Measurements from ENCODE around the gene AKT3. TPM values are rescaled to one million over a fixed set of nuclear protein-coding genes. Genes with fewer than 3 reads are reported as not detected.

The AKT3 gene
- total RNA-seq, 1 experiment from 2014 or later: 18.7 TPM

DNA sequence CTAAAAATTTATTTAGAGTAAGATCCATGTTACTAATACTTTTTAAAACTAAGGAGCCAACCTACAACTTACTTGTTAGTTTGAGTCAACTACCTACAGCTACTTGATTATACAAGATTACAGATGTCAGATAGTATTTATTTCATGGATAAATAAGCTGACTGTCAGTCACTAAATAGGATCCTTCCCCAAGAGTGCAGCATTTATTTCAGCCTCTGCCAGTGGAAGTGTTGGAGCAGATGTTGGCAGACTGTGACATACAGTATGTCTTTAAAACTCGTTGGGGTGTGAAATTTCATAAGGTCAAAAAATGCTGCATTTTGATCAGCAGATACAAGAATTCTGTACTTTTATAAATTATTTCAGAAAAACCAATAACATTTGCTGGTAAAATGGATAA is 156.2 kb downstream of the AKT3 start:
- Histone ChIP-seq H3K4me2 (ENCODE audit: low read length) (no peak overlapping the region), H3K9ac (ENCODE audit: low read length) (no peak overlapping the region), H3K27ac (ENCODE audit: low read length) (no peak overlapping the region), H3K9me3 (ENCODE audit: low read length) (no peaks in the 10 kb centered on the region), H3K36me3 (ENCODE audit: low read depth, low read length) (no peaks in the 10 kb centered on the region), H3K4me3 (ENCODE audit: low read length) (no peak overlapping the region), H3K9me2 (replicated peaks; ENCODE audit: low read length) (no peaks in the 10 kb centered on the region), H3F3A (ENCODE audit: low read length, unreplicated experiment) (no peaks in the 10 kb centered on the region), H4K20me1 (ENCODE audit: low read length) (no peaks in the 10 kb centered on the region), H3K79me2 (ENCODE audit: low read length) (no peaks in the 10 kb centered on the region), H3K4me1 (ENCODE audit: insufficient read depth, low read length) (no peaks in the 10 kb centered on the region), H2AFZ (ENCODE audit: low read length) (no peak overlapping the region), H3K27me3 (ENCODE audit: low read length) (no peaks in the 10 kb centered on the region)
- ChIA-PET POLR2A (ENCODE audit: unreplicated experiment) (no interaction called here), CTCF (no interaction called here)
- intact Hi-C loops (cut with micrococcal nuclease): no loop called here
- TF ChIP-seq EZH2 (IDR thresholded peaks at IDR 0.05; ENCODE audit: low read length, unreplicated experiment): no peak
- TF ChIP-seq, protein P1, sequence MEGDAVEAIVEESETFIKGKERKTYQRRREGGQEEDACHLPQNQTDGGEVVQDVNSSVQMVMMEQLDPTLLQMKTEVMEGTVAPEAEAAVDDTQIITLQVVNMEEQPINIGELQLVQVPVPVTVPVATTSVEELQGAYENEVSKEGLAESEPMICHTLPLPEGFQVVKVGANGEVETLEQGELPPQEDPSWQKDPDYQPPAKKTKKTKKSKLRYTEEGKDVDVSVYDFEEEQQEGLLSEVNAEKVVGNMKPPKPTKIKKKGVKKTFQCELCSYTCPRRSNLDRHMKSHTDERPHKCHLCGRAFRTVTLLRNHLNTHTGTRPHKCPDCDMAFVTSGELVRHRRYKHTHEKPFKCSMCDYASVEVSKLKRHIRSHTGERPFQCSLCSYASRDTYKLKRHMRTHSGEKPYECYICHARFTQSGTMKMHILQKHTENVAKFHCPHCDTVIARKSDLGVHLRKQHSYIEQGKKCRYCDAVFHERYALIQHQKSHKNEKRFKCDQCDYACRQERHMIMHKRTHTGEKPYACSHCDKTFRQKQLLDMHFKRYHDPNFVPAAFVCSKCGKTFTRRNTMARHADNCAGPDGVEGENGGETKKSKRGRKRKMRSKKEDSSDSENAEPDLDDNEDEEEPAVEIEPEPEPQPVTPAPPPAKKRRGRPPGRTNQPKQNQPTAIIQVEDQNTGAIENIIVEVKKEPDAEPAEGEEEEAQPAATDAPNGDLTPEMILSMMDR (conservative IDR thresholded peaks at IDR 0.05; ENCODE audit: low read depth, low read length): no peak
- TF ChIP-seq EZH2phosphoT487 (IDR thresholded peaks at IDR 0.05; ENCODE audit: borderline replicate concordance, low read length): no peak
- ATAC-seq (no peak), DNase-seq (no peak)
- no TSS peak for BruUV-seq (replicated peaks)

DNA sequence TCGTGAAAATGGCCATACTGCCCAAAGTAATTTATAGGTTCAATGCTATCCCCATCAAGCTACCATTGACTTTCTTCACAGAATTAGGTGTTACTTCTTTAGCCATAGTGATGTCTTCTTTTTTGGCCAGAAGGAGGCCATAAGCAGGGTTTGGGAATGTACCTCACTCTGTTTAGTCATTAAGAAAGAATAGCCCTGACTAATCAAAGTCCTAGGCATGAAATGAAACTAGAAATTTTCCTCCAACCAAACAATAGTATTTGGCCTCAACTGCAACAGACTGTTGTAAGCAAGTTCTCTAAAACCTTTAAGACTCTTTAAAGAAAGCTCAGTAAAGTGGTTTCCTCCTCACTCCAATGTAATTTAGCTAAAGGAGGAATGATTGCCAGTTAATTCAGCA is 163.9 kb downstream of the AKT3 start:
- POLR2A ChIA-PET (ENCODE audit: unreplicated experiment): no interaction called here

DNA sequence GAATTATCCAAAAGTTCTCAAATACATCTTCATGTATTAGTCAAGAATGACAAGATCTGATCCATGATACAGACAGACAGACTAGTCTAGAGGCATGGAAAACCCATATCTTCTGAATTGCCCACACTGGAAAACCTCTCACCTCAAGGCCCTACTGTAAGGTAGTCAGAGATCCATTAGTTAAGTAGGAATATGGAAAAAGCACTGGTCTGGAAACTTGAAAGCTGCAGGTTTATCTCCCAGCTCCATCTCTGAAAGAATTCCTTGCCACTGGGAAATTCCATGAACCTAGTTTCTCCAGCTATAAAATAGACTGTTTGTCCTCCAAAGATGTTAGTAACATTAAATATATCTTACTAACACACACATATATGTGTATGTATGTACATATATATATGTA is 169.2 kb downstream of the AKT3 start:
- POLR2A ChIA-PET (ENCODE audit: unreplicated experiment): no interaction called here
- no peak overlapping the region for H3K4me2 ChIP-seq (ENCODE audit: low read length)

More for the DNA sequence above, 163.9 kb downstream of the AKT3 start:
- H3K9me2 ChIP-seq (replicated peaks; ENCODE audit: low read length): no peaks in the 10 kb centered on the region
- H3K36me3 ChIP-seq (ENCODE audit: low read depth, low read length): no peaks in the 10 kb centered on the region
- DNase-seq (no peak), ATAC-seq (no peak)
- H3K4me2 ChIP-seq (ENCODE audit: low read length): no peak overlapping the region
- no TSS peak for BruUV-seq (replicated peaks)
- H3K4me1 ChIP-seq (ENCODE audit: insufficient read depth, low read length): no peaks in the 10 kb centered on the region
- H3K79me2 ChIP-seq (ENCODE audit: low read length): no peaks in the 10 kb centered on the region
- H3K27ac ChIP-seq (ENCODE audit: low read length): no peak overlapping the region
- no peaks in the 10 kb centered on the region for H4K20me1 ChIP-seq (ENCODE audit: low read length)
- no peaks in the 10 kb centered on the region for H3K27me3 ChIP-seq (ENCODE audit: low read length)
- intact Hi-C loops (cut with micrococcal nuclease): no loop called here
- no peak overlapping the region for H3K9ac ChIP-seq (ENCODE audit: low read length)
- H2AFZ ChIP-seq (ENCODE audit: low read length): no peak overlapping the region
- CTCF ChIA-PET: no interaction called here
- H3F3A ChIP-seq (ENCODE audit: low read length, unreplicated experiment): no peaks in the 10 kb centered on the region
- TF ChIP-seq, protein P1 (conservative IDR thresholded peaks at IDR 0.05; ENCODE audit: low read depth, low read length): no peak
- TF ChIP-seq EZH2phosphoT487 (IDR thresholded peaks at IDR 0.05; ENCODE audit: borderline replicate concordance, low read length) (no peak), EZH2 (IDR thresholded peaks at IDR 0.05; ENCODE audit: low read length, unreplicated experiment) (no peak)
- H3K4me3 ChIP-seq (ENCODE audit: low read length): no peak overlapping the region
- H3K9me3 ChIP-seq (ENCODE audit: low read length): no peaks in the 10 kb centered on the region

More for the DNA sequence above, 169.2 kb downstream of the AKT3 start:
- CTCF ChIA-PET: no interaction called here
- intact Hi-C loops (cut with micrococcal nuclease): no loop called here
- no peak for DNase-seq
- TF ChIP-seq EZH2phosphoT487 (IDR thresholded peaks at IDR 0.05; ENCODE audit: borderline replicate concordance, low read length) (no peak), EZH2 (IDR thresholded peaks at IDR 0.05; ENCODE audit: low read length, unreplicated experiment) (no peak)
- TF ChIP-seq, protein P1 (conservative IDR thresholded peaks at IDR 0.05; ENCODE audit: low read depth, low read length): no peak
- Histone ChIP-seq H3K4me1 (ENCODE audit: insufficient read depth, low read length) (no peaks in the 10 kb centered on the region), H3K9ac (ENCODE audit: low read length) (no peak overlapping the region), H4K20me1 (ENCODE audit: low read length) (no peaks in the 10 kb centered on the region), H3K27me3 (ENCODE audit: low read length) (no peaks in the 10 kb centered on the region), H2AFZ (ENCODE audit: low read length) (no peak overlapping the region), H3K36me3 (ENCODE audit: low read depth, low read length) (no peaks in the 10 kb centered on the region), H3K27ac (ENCODE audit: low read length) (no peak overlapping the region), H3K79me2 (ENCODE audit: low read length) (no peaks in the 10 kb centered on the region), H3K9me2 (replicated peaks; ENCODE audit: low read length) (no peaks in the 10 kb centered on the region), H3K9me3 (ENCODE audit: low read length) (no peaks in the 10 kb centered on the region), H3F3A (ENCODE audit: low read length, unreplicated experiment) (no peaks in the 10 kb centered on the region), H3K4me3 (ENCODE audit: low read length) (no peak overlapping the region)
- BruUV-seq (replicated peaks): no TSS peak
- ATAC-seq: no peak
